Non-pigmented ciliary epithelial cell (primary cell): Measurements from ENCODE around the gene TRPV5.
A peak's percentile ranks its signal among the peaks of the same experiment; 100 is the strongest.

ENCODE experiments used
- DNase-seq: peaks from one replicate; pipeline ENCODE4 v3.0.0-alpha.2; 2010; ENCODE audit warnings: low read depth

The TRPV5 gene

GRCh38 chr7:142870566-142871259 lies 62.8 kb downstream of the TRPV5 start:
- no peak for DNase-seq

GRCh38 chr7:142870147-142870559 lies 63.4 kb downstream of the TRPV5 start:
- no peak for DNase-seq

- no peak for DNase-seq
Measured at GRCh38 chr7:142869434-142869833, 64.1 kb downstream of the TRPV5 start.

GRCh38 chr7:142868986-142869415 lies 64.5 kb downstream of the TRPV5 start:
- no peak for DNase-seq

GRCh38 chr7:142868188-142868985 lies 65.2 kb downstream of the TRPV5 start:
- DNase-seq: no peak

GRCh38 chr7:142867398-142868187 lies 66.0 kb downstream of the TRPV5 start:
- DNase-seq: no peak

- no peak for DNase-seq
Measured at GRCh38 chr7:142867097-142867378, 66.5 kb downstream of the TRPV5 start.

GRCh38 chr7:142866361-142867096 lies 67.0 kb downstream of the TRPV5 start:
- no peak for DNase-seq

GRCh38 chr7:142865766-142866165 lies 67.8 kb downstream of the TRPV5 start:
- no peak for DNase-seq

GRCh38 chr7:142864980-142865747 lies 68.4 kb downstream of the TRPV5 start:
- no peak for DNase-seq

GRCh38 chr7:142863891-142864685 lies 69.5 kb downstream of the TRPV5 start:
- no peak for DNase-seq

GRCh38 chr7:142862786-142863400 lies 70.7 kb downstream of the TRPV5 start:
- no peak for DNase-seq

GRCh38 chr7:142862351-142862750 lies 71.2 kb downstream of the TRPV5 start:
- DNase-seq: no peak

- no peak for DNase-seq
Measured at GRCh38 chr7:142860968-142861367, 72.6 kb downstream of the TRPV5 start.

- DNase-seq: peak; percentile 34
Measured at GRCh38 chr7:142859829-142860228, 73.7 kb downstream of the TRPV5 start.

GRCh38 chr7:142859411-142859810 lies 74.1 kb downstream of the TRPV5 start:
- DNase-seq: no peak
